Adrenal gland (tissue), 12 donors: ENCODE data around the gene PELO. TPM values are rescaled to one million over a fixed set of nuclear protein-coding genes. Genes with fewer than 3 reads are reported as not detected.

Source experiments
- DNase-seq, 7 donors: peaks; one replicate each; pipeline ENCODE4 v3.0.0-alpha.2; 2019 to 2020
- H3K27ac ChIP-seq, 5 donors: fragments of 200-600 bp; sonication (generic) in 4 of 5; 1 replicate in 3 of 5; 2 replicates in 2 of 5; pipeline versions ENCODE4 v1.5.1 to v1.8.0; 2016 to 2020; ENCODE audit warnings: mild to moderate bottlenecking in 1 of 5
- H3K27me3 ChIP-seq: fragments of 200-600 bp; 2 replicates; pipeline ENCODE4 v1.8.0; 2021
- H3K36me3 ChIP-seq, 2 donors: fragments of 200-600 bp; replicated peaks in 1 of 2; 1 replicate in 1 of 2; 2 replicates in 1 of 2; pipeline versions ENCODE4 v1.5.1 to v1.8.0; 2018 to 2022
- H3K4me1 ChIP-seq, 2 donors: fragments of 200-600 bp; replicated peaks in 1 of 2; 1 replicate in 1 of 2; 2 replicates in 1 of 2; pipeline versions ENCODE4 v1.5.1 to v1.8.0; 2018 to 2021
- H3K4me3 ChIP-seq, 4 donors: fragments of 200-600 bp; sonication (generic) in 3 of 4; one replicate each; pipeline ENCODE4 v1.5.1; 2016 to 2018
- H3K9me3 ChIP-seq, 3 donors: fragments of 200-600 bp; sonication (generic) in 1 of 3; replicated peaks in 1 of 3; 1 replicate in 2 of 3; 2 replicates in 1 of 3; pipeline versions ENCODE4 v1.5.1 to v1.8.0; 2016 to 2021
- POLR2A ChIP-seq, 2 donors: fragments of 450-650 bp; IDR thresholded peaks; one replicate each; pipeline ENCODE4 v1.6.1; 2017; ENCODE audit warnings: antibody characterized with exemption in 2 of 2, mild to moderate bottlenecking in 2 of 2, moderate library complexity in 1 of 2
- WGBS, 4 donors: extraction: QIAGEN DNeasy Blood & Tissue Kit in 2 of 4; methylation state at CpG; one replicate each; pipeline versions ENCODE4 v1.1.5 to v1.1.7; 2013 to 2017; 5-methylcytosine and 5-hydroxymethylcytosine counted together
- intact Hi-C, 2 donors: fragments of 100-400 bp; cut with DNase I; formaldehyde crosslinking; loops; one replicate each; pipeline versions ENCODE4 v1.14.1 to v1.15.0; 2022 to 2023
- polyA plus RNA-seq, 3 donors: library from polyadenylated mRNA; stranded (reverse); fragments of 200-250 nt in 2 of 3; fragments of 350-450 nt in 1 of 3; fragmentation: Illumina TruSeq in 1 of 3; extraction: RNeasy Lipid Tissue Mini Kit (QIAGEN cat#74804) in 1 of 3; gene quantifications; one replicate each; pipeline ENCODE4 v1.2.3, GENCODE V29; 2013 to 2014
- total RNA-seq, 9 donors: library from RNA; depleted of rRNA in 4 of 9; stranded (reverse); fragments of >200 nt in 4 of 9; fragments of 120-200 nt in 1 of 9; fragmentation: NEBNext Ultra II Directional in 1 of 9; extraction: Animal tissue kit (Norgen Biotek cat#: 25700) in 1 of 9; gene quantifications; one replicate each; pipeline versions ENCODE4 v1.1.0 to v1.2.4, GENCODE V29; 2013 to 2023
- TF ChIP-seq, protein P1 (sequence below), 6 experiments: fragments of 450-650 bp in 4 of 6; fragments of 200-600 bp in 2 of 6; sonication (generic) in 1 of 6; IDR thresholded peaks; 1 replicate in 5 of 6; 2 replicates in 1 of 6; pipeline versions ENCODE4 v1.5.1 to v1.8.0; 2016 to 2021; ENCODE audit warnings: antibody characterized with exemption in 6 of 6, mild to moderate bottlenecking in 2 of 6, moderate library complexity in 1 of 6
- donor health status: healthy with polysubstance abuse.
- donor health status: Bipolar disorder and iron deficiency.
- donor health status: DM: yes; HTN: yes; CAD: no.
- donor health status: DM: no; HTN: no; CAD: no.
- donor health status: DM: no; HTN: no; CAD: no.
- donor health status: DM: yes; HTN: yes; CAD: no.

PELO gene
- total and polyA plus RNA-seq, 12 donors = 17.8 to 147 (median 68.7) TPM

DNA sequence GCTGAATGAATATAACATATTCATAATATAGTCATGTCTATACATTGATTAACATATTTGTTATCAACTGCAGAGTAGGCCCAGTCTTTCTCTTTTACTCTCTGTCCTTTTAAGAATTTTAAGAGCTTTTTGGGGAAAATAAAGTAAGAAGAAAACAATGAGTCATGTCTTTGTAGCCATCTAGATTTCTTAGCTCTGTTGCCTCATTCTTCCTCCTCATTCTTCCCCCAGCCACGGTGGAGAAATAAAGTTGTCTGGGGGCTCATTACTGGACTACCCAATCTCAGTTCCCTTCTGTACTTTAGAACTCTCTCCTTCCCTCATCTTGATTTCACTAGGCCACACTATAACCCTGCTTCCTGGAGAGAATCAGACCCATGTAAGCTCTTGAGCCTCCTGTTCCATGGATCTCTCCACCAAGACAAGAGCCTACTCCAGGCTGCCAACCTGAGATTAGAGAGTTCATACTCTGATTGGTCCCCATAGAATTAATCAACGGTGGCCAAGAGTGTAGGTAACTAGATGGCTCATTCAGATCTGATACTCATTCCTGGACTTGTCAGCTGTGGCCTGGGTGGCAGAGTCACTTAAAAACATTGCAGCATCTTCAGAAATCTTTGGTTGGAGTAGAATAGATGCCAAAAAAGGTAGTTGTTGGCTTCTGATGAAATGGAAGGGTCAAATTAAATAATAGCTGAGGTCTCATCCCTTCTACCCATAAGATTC is 44.2 kb downstream of the PELO start:
- no peaks in the 10 kb centered on the region for H3K27me3 ChIP-seq
- DNase-seq = no peak
- TF ChIP-seq POLR2A (IDR thresholded peaks at IDR 0.05) = no peak
- TF ChIP-seq, protein P1, sequence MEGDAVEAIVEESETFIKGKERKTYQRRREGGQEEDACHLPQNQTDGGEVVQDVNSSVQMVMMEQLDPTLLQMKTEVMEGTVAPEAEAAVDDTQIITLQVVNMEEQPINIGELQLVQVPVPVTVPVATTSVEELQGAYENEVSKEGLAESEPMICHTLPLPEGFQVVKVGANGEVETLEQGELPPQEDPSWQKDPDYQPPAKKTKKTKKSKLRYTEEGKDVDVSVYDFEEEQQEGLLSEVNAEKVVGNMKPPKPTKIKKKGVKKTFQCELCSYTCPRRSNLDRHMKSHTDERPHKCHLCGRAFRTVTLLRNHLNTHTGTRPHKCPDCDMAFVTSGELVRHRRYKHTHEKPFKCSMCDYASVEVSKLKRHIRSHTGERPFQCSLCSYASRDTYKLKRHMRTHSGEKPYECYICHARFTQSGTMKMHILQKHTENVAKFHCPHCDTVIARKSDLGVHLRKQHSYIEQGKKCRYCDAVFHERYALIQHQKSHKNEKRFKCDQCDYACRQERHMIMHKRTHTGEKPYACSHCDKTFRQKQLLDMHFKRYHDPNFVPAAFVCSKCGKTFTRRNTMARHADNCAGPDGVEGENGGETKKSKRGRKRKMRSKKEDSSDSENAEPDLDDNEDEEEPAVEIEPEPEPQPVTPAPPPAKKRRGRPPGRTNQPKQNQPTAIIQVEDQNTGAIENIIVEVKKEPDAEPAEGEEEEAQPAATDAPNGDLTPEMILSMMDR (IDR thresholded peaks at IDR 0.05) = no peak
- H3K4me1 ChIP-seq = peaks cover 0 to 17% of the 10 kb centered on the region in 2 donors
- no peak overlapping the region for H3K4me3 ChIP-seq
- H3K9me3 ChIP-seq = no peaks in the 10 kb centered on the region
- no peaks in the 10 kb centered on the region for H3K36me3 ChIP-seq
- no peak overlapping the region for H3K27ac ChIP-seq
- intact Hi-C loops = no loop called here
- WGBS, 4 donors = 82 to 91% (median 87%) methylated on average over 2 of the region's 2 CpGs

DNA sequence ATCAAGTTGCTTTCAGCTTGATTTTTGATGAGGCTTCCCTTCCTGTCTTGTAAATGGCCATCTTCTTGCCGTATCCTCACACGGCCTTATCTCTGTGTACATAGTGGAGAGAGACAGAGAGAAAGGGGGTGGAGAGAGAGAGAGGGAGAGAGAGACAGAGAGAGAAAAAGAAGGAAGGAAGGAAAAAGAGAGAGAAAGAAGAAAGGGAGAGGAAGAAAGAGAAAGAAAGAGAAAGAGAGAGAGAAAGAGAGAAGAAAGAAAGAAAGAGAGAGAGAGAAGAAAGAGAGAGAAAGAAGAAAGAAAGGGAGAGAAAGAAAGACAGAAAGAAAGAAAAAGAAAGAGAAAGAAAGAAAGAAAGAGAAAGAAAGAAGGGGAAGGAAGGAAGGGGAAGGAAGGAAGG is 46.6 kb downstream of the PELO start:
- H3K36me3 ChIP-seq = no peaks in the 10 kb centered on the region
- 90 to 100% (median 94%) methylated on average over 2 of the region's 2 CpGs for WGBS, 4 donors
- intact Hi-C loops = no loop called here
- no peak for TF ChIP-seq POLR2A (IDR thresholded peaks at IDR 0.05)
- TF ChIP-seq, protein P1 (IDR thresholded peaks at IDR 0.05) = no peak
- no peak for DNase-seq
- H3K9me3 ChIP-seq = no peaks in the 10 kb centered on the region
- no peak overlapping the region for H3K4me3 ChIP-seq
- peak overlapping the region in 1 of 5 donors; percentile 4 for H3K27ac ChIP-seq
- H3K27me3 ChIP-seq = no peaks in the 10 kb centered on the region
- peaks cover 0 to 37% of the 10 kb centered on the region in 2 donors for H3K4me1 ChIP-seq

DNA sequence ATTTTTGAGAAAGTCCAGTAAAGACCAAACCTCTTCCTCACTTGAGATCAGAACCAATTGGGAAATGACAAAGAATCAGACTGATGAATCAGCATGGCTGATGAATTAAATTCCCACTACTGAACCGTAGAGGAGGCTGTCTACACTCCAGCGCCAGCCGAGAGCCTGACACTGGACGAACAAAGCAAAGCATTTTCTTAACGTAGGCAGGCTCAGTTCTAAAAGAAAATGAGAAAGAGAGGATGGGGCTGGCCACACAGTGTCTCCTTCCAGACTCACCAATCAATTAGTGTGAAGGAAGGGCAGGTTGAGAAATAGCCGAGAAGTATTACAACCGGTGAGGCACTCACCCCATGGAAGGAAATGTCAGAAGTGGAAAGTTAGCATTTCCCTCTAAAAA is 49.4 kb downstream of the PELO start:
- no peak for TF ChIP-seq POLR2A (IDR thresholded peaks at IDR 0.05)
- TF ChIP-seq, protein P1 (IDR thresholded peaks at IDR 0.05) = peak in 2 of 6 experiments; percentile 15 to 17
- H3K4me3 ChIP-seq = no peak overlapping the region
- no peaks in the 10 kb centered on the region for H3K36me3 ChIP-seq
- H3K27ac ChIP-seq = peak overlapping the region in 3 of 5 donors; percentile 25 to 83 (median 72)
- intact Hi-C loops = no loop called here
- no peaks in the 10 kb centered on the region for H3K9me3 ChIP-seq
- H3K27me3 ChIP-seq = no peaks in the 10 kb centered on the region
- 59 to 68% (median 64%) methylated on average over 7 of the region's 7 CpGs for WGBS, 4 donors
- H3K4me1 ChIP-seq = peaks cover 9 to 54% of the 10 kb centered on the region in 2 donors
- DNase-seq = peak in 1 of 7 donors; percentile 31

Other genes starting within 250 kb of the PELO start
- gene ITGA1, start within 50 bp of the PELO start, total RNA-seq = 100 to 1,000 TPM; 137 to 371 (median 164) TPM
- 10 to 100 TPM; 30.0 to 80.3 (median 39.5) TPM for gene ITGA1, start within 50 bp of the PELO start, polyA plus RNA-seq
- gene ITGA2, start 201.4 kb downstream of the PELO start, total RNA-seq = 100 to 1,000 TPM in 1 of 9 donors, 10 to 100 TPM in 7, 1 to 10 TPM in 1; 6.2 to 127 (median 21.8) TPM
- 10 to 100 TPM in 1 of 3 donors, 1 to 10 TPM in 2; 1.8 to 14.5 (median 2.3) TPM for gene ITGA2, start 201.4 kb downstream of the PELO start, polyA plus RNA-seq